HepG2 (cell line): ENCODE data around the gene AGAP1. TPM values are rescaled to one million over a fixed set of nuclear protein-coding genes. Genes with fewer than 3 reads are reported as not detected.
A peak's percentile ranks its signal among the peaks of the same experiment; 100 is the strongest.

Experiments used
- ARNT ChIP-seq: fragments of 450-650 bp; IDR thresholded peaks from 2 replicates; pipeline ENCODE4 v1.6.1; 2017
- DMAP1 ChIP-seq: IDR thresholded peaks from 2 replicates; pipeline ENCODE4 v1.6.1; 2016
- ESRRA ChIP-seq: sonication (generic); formaldehyde crosslinking; IDR thresholded peaks from 2 replicates; pipeline ENCODE4 v1.5.1; 2020; ENCODE audit warnings: mild to moderate bottlenecking, low read depth, missing genetic modification reagents
- GPBP1L1 ChIP-seq: sonication (generic); formaldehyde crosslinking; IDR thresholded peaks from 2 replicates; pipeline ENCODE4 v1.5.0; 2020; ENCODE audit warnings: mild to moderate bottlenecking, missing genetic modification reagents
- HMGXB4 ChIP-seq, 2 experiments: sonication (generic) in 1 of 2; formaldehyde crosslinking in 1 of 2; IDR thresholded peaks; 2 replicates each; pipeline versions ENCODE4 v1.4.0 to v1.6.1; 2018 to 2020; ENCODE audit warnings: missing genetic modification reagents in 2 of 2, borderline replicate concordance in 1 of 2, low read depth in 1 of 2, mild to moderate bottlenecking in 1 of 2, missing biosample characterization in 1 of 2
- HNRNPL ChIP-seq: fragments of 200-400 bp; formaldehyde crosslinking; IDR thresholded peaks from 2 replicates; pipeline ENCODE4 v1.6.1; 2017; ENCODE audit warnings: mild to moderate bottlenecking, low read depth, low read length
- HOXD1 ChIP-seq: sonication (generic); formaldehyde crosslinking; IDR thresholded peaks from 2 replicates; pipeline ENCODE4 v1.5.0; 2020; ENCODE audit warnings: missing genetic modification reagents
- IRX3 ChIP-seq: sonication (generic); formaldehyde crosslinking; IDR thresholded peaks from 2 replicates; pipeline ENCODE4 v1.8.1; 2023; ENCODE audit warnings: mild to moderate bottlenecking, low read depth, missing genetic modification reagents, borderline replicate concordance
- KAT8 ChIP-seq: IDR thresholded peaks from 2 replicates; pipeline ENCODE4 v1.6.1; 2016; ENCODE audit warnings: missing genetic modification reagents, missing compliant biosample characterization
- PAWR ChIP-seq: sonication (generic); formaldehyde crosslinking; IDR thresholded peaks from 2 replicates; pipeline ENCODE4 v1.4.0; 2020; ENCODE audit warnings: missing genetic modification reagents, mild to moderate bottlenecking, borderline replicate concordance
- PHF5A ChIP-seq: IDR thresholded peaks from one replicate; pipeline ENCODE4 v1.6.1; 2018; ENCODE audit warnings: low read depth, missing genetic modification reagents; ENCODE audit not compliant: unreplicated experiment
- PLSCR1 ChIP-seq: sonication (generic); formaldehyde crosslinking; IDR thresholded peaks from 2 replicates; pipeline ENCODE4 v1.5.0; 2020; ENCODE audit warnings: missing genetic modification reagents, mild to moderate bottlenecking, borderline replicate concordance
- RARA ChIP-seq: IDR thresholded peaks from 2 replicates; pipeline ENCODE4 v1.6.1; 2016; ENCODE audit warnings: missing genetic modification reagents, missing compliant biosample characterization
- RBM39 ChIP-seq: fragments of 200-400 bp; formaldehyde crosslinking; IDR thresholded peaks from one replicate; pipeline ENCODE4 v1.6.1; 2018; ENCODE audit warnings: antibody characterized with exemption, mild to moderate bottlenecking, low read depth, low read length; ENCODE audit not compliant: poor library complexity, severe bottlenecking
- SRSF4 ChIP-seq: fragments of 200-400 bp; formaldehyde crosslinking; IDR thresholded peaks from one replicate; pipeline ENCODE4 v1.6.1; 2018; ENCODE audit warnings: mild to moderate bottlenecking, low read depth, low read length, moderate library complexity; ENCODE audit not compliant: poor library complexity, severe bottlenecking
- TRIM24 ChIP-seq: sonication (generic); formaldehyde crosslinking; IDR thresholded peaks from 2 replicates; pipeline ENCODE4 v1.8.0; 2022; ENCODE audit warnings: mild to moderate bottlenecking, missing genetic modification reagents
- ZKSCAN5 ChIP-seq: sonication (generic); formaldehyde crosslinking; IDR thresholded peaks from 2 replicates; pipeline ENCODE4 v1.5.1; 2020; ENCODE audit warnings: mild to moderate bottlenecking, missing genetic modification reagents
- ZMYM3 ChIP-seq: sonication (generic); formaldehyde crosslinking; IDR thresholded peaks from 2 replicates; pipeline ENCODE4 v1.5.1; 2020; ENCODE audit warnings: mild to moderate bottlenecking, missing genetic modification reagents
- ZNF224 ChIP-seq: sonication (generic); formaldehyde crosslinking; IDR thresholded peaks from 2 replicates; pipeline ENCODE4 v1.5.0; 2020; ENCODE audit warnings: mild to moderate bottlenecking, missing genetic modification reagents
- ZNF253 ChIP-seq: sonication (generic); formaldehyde crosslinking; IDR thresholded peaks from 2 replicates; pipeline ENCODE4 v1.8.0; 2022; ENCODE audit warnings: mild to moderate bottlenecking, missing genetic modification reagents, borderline replicate concordance
- ZNF263 ChIP-seq: sonication (generic); formaldehyde crosslinking; IDR thresholded peaks from 2 replicates; pipeline ENCODE4 v1.4.0; 2020; ENCODE audit warnings: missing genetic modification reagents
- ZNF280D ChIP-seq: sonication (generic); formaldehyde crosslinking; IDR thresholded peaks from 2 replicates; pipeline ENCODE4 v1.5.1; 2020; ENCODE audit warnings: mild to moderate bottlenecking, missing genetic modification reagents
- ZNF432 ChIP-seq: sonication (generic); formaldehyde crosslinking; IDR thresholded peaks from 2 replicates; pipeline ENCODE4 v1.5.0; 2020; ENCODE audit warnings: missing genetic modification reagents, mild to moderate bottlenecking, borderline replicate concordance
- ZNF468 ChIP-seq: sonication (generic); formaldehyde crosslinking; IDR thresholded peaks from 2 replicates; pipeline ENCODE4 v1.8.0; 2022; ENCODE audit warnings: mild to moderate bottlenecking, moderate library complexity, missing genetic modification reagents
- ZNF546 ChIP-seq: sonication (generic); formaldehyde crosslinking; conservative IDR thresholded peaks from 2 replicates; pipeline ENCODE4 v1.8.1; 2023; ENCODE audit warnings: mild to moderate bottlenecking, missing genetic modification reagents
- ZSCAN22 ChIP-seq: sonication (generic); formaldehyde crosslinking; IDR thresholded peaks from 2 replicates; pipeline ENCODE4 v1.4.0; 2020; ENCODE audit warnings: mild to moderate bottlenecking, missing genetic modification reagents
- polyA plus RNA-seq, 8 experiments: library from polyadenylated mRNA; depleted of rRNA in 3 of 8; stranded (reverse) in 7 of 8; unstranded in 1 of 8; fragments of >200 nt; fragmentation: Illumina TruSeq in 4 of 8; extraction: Trizol in 4 of 8; gene quantifications; 2 replicates each; pipeline versions ENCODE4 v1.2.1 to v1.2.3, GENCODE V29; 2011 to 2016; ENCODE audit warnings: low read depth in 4 of 8, missing spikeins in 1 of 8, mixed read lengths in 1 of 8; ENCODE audit not compliant: insufficient read depth in 1 of 8
- total RNA-seq, 5 experiments: library from RNA; depleted of rRNA; stranded (reverse); fragments of >200 nt; fragmentation: Illumina TruSeq; extraction: Trizol; gene quantifications; 2 replicates each; pipeline ENCODE4 v1.2.3, GENCODE V29; 2016; ENCODE audit warnings: low read depth in 1 of 5

The AGAP1 gene
- total and polyA plus RNA-seq, 2 of the 13 experiments (the other 11 are each of a cell fraction or from before 2014, with no cell fraction given), result 21.2 to 32.7 TPM

GRCh38 chr2:236117861-236118269 lies 624.0 kb downstream of the AGAP1 start (continued):
- TF ChIP-seq GPBP1L1, result no peak
- no peak for TF ChIP-seq HMGXB4 (CRISPR knock-in tag; IDR thresholded peaks at IDR 0.05; ENCODE audit: borderline replicate concordance in 1 of 2, low read depth in 1 of 2)
- peak; percentile 100 for TF ChIP-seq RARA
- no peak for TF ChIP-seq ZNF224
- TF ChIP-seq ZNF546, result no peak
- TF ChIP-seq ZMYM3 (CRISPR knock-in tag), result no peak
- peak; percentile 98 for TF ChIP-seq HOXD1 (CRISPR knock-in tag)
- no peak for TF ChIP-seq TRIM24 (CRISPR knock-in tag)
- TF ChIP-seq DMAP1 (CRISPR knock-in tag), result no peak
- peak; percentile 64 for TF ChIP-seq PHF5A (CRISPR knock-in tag)
- no peak for TF ChIP-seq ZKSCAN5 (CRISPR knock-in tag)
- no peak for TF ChIP-seq IRX3 (CRISPR knock-in tag)
- TF ChIP-seq PLSCR1 (CRISPR knock-in tag), result no peak
- no peak for TF ChIP-seq PAWR
- no peak for TF ChIP-seq ARNT
- no peak for TF ChIP-seq ZNF253 (CRISPR knock-in tag)
- no peak for TF ChIP-seq SRSF4
- TF ChIP-seq ESRRA (CRISPR knock-in tag), result 0 out of 2 replicates have a peak, but pooled peaks have one; percentile 31
- no peak; the same call in 1 of the 2 replicates for TF ChIP-seq ZNF263 (CRISPR knock-in tag)
- TF ChIP-seq RBM39, result no peak
- TF ChIP-seq ZNF280D, result no peak
- TF ChIP-seq KAT8 (CRISPR knock-in tag), result peak; percentile 74
- TF ChIP-seq ZNF432 (CRISPR knock-in tag), result no peak
- TF ChIP-seq ZSCAN22 (CRISPR knock-in tag), result no peak
- no peak for TF ChIP-seq HNRNPL
- no peak for TF ChIP-seq ZNF468 (CRISPR knock-in tag)
